Urinary bladder (tissue), 4 donors: Measurements from ENCODE around the gene KCNMA1. TPM values are rescaled to one million over a fixed set of nuclear protein-coding genes. Genes with fewer than 3 reads are reported as not detected.

Experiments
- DNase-seq: peaks from one replicate; pipeline ENCODE4 v3.0.0-alpha.2; 2015; ENCODE audit errors: extremely low spot score
- H3K27ac ChIP-seq: one replicate; pipeline ENCODE4 v1.5.1; 2013; ENCODE audit warnings: low read depth, mild to moderate bottlenecking, moderate library complexity
- H3K36me3 ChIP-seq: one replicate; pipeline ENCODE4 v1.6.1; 2013; ENCODE audit warnings: mild to moderate bottlenecking, moderate library complexity; ENCODE audit not compliant: insufficient read depth
- H3K4me1 ChIP-seq: one replicate; pipeline ENCODE4 v1.6.1; 2013; ENCODE audit warnings: mild to moderate bottlenecking, moderate library complexity; ENCODE audit not compliant: insufficient read depth
- H3K4me3 ChIP-seq: one replicate; pipeline ENCODE4 v1.5.1; 2013; ENCODE audit warnings: low read depth, low read length
- WGBS: extraction: QIAGEN DNeasy Blood & Tissue Kit; methylation state at CpG from one replicate; pipeline ENCODE4 v1.1.7; 2013; 5-methylcytosine and 5-hydroxymethylcytosine counted together
- polyA plus RNA-seq: library from polyadenylated mRNA; stranded (reverse); fragments of 200-250 nt; gene quantifications from one replicate; pipeline ENCODE4 v1.2.3, GENCODE V29; 2013
- total RNA-seq: library from RNA; depleted of rRNA; stranded (reverse); fragments of >200 nt; gene quantifications from one replicate; pipeline ENCODE4 v1.2.3, GENCODE V29; 2014
- donor health status: healthy with polysubstance abuse.
- donor health status: healthy.

Gene KCNMA1
- total and polyA plus RNA-seq, 2 donors: 105 to 107 TPM

- no peak overlapping the region for H3K4me3 ChIP-seq
- 88% methylated on average over 8 of the region's 8 CpGs for WGBS
- H3K4me1 ChIP-seq: no peaks in the 10 kb centered on the region
- no peak overlapping the region for H3K27ac ChIP-seq
- DNase-seq: no peak
- no peaks in the 10 kb centered on the region for H3K36me3 ChIP-seq
These were observed 12.0 kb upstream of the KCNMA1 start for GRCh38 chr10:77649333-77650331.

- peak; percentile 45 for DNase-seq
- Histone ChIP-seq H3K4me3 (no peak overlapping the region), H3K36me3 (no peaks in the 10 kb centered on the region), H3K27ac (no peak overlapping the region), H3K4me1 (no peaks in the 10 kb centered on the region)
- WGBS: 74% methylated on average over 1 of the region's 1 CpG
These were observed 10.9 kb upstream of the KCNMA1 start for GRCh38 chr10:77648472-77648871.

GRCh38 chr10:77647543-77648293, 10.1 kb upstream of the KCNMA1 start:
- no peak for DNase-seq
- 91% methylated on average over 4 of the region's 4 CpGs for WGBS
- H3K27ac ChIP-seq: no peak overlapping the region
- no peaks in the 10 kb centered on the region for H3K36me3 ChIP-seq
- no peaks in the 10 kb centered on the region for H3K4me1 ChIP-seq
- no peak overlapping the region for H3K4me3 ChIP-seq

- no peaks in the 10 kb centered on the region for H3K36me3 ChIP-seq
- WGBS: 96% methylated on average over 4 of the region's 4 CpGs
These were observed 7.1 kb upstream of the KCNMA1 start for GRCh38 chr10:77644557-77645243.

GRCh38 chr10:77643795-77644468, 6.3 kb upstream of the KCNMA1 start:
- Histone ChIP-seq H3K4me1 (no peaks in the 10 kb centered on the region), H3K4me3 (no peak overlapping the region), H3K27ac (no peak overlapping the region), H3K36me3 (no peaks in the 10 kb centered on the region)
- DNase-seq: no peak
- WGBS: 46% methylated on average over 6 of the region's 6 CpGs

More at GRCh38 chr10:77644557-77645243, 7.1 kb upstream of the KCNMA1 start:
- DNase-seq: no peak
- Histone ChIP-seq H3K4me1 (no peaks in the 10 kb centered on the region), H3K27ac (no peak overlapping the region), H3K4me3 (no peak overlapping the region)

- Histone ChIP-seq H3K4me3 (no peak overlapping the region), H3K4me1 (no peaks in the 10 kb centered on the region), H3K36me3 (no peaks in the 10 kb centered on the region), H3K27ac (no peak overlapping the region)
- WGBS: under 1% methylated on average over 5 of the region's 5 CpGs
- DNase-seq: peak; percentile 84
These were observed 4.3 kb upstream of the KCNMA1 start for GRCh38 chr10:77641788-77642397.

GRCh38 chr10:77641344-77641743, 3.7 kb upstream of the KCNMA1 start:
- no peak for DNase-seq
- Histone ChIP-seq H3K36me3 (no peaks in the 10 kb centered on the region), H3K27ac (no peak overlapping the region), H3K4me3 (no peak overlapping the region), H3K4me1 (no peaks in the 10 kb centered on the region)
- WGBS: 52% methylated on average over 1 of the region's 1 CpG

GRCh38 chr10:77640167-77640566, 2.6 kb upstream of the KCNMA1 start:
- no peak for DNase-seq
- WGBS: 64% methylated on average over 3 of the region's 3 CpGs
- no peaks in the 10 kb centered on the region for H3K36me3 ChIP-seq
- H3K4me3 ChIP-seq: no peak overlapping the region
- no peak overlapping the region for H3K27ac ChIP-seq
- H3K4me1 ChIP-seq: no peaks in the 10 kb centered on the region

GRCh38 chr10:77639756-77640155, 2.1 kb upstream of the KCNMA1 start:
- Histone ChIP-seq H3K36me3 (no peaks in the 10 kb centered on the region), H3K4me1 (no peaks in the 10 kb centered on the region), H3K27ac (no peak overlapping the region), H3K4me3 (no peak overlapping the region)
- 67% methylated on average over 3 of the region's 3 CpGs for WGBS
- DNase-seq: no peak

GRCh38 chr10:77638321-77639101, 903 bp upstream of the KCNMA1 start:
- 4% methylated on average over 56 of the region's 56 CpGs for WGBS
- DNase-seq: no peak
- H3K36me3 ChIP-seq: no peaks in the 10 kb centered on the region
- H3K4me1 ChIP-seq: no peaks in the 10 kb centered on the region
- H3K4me3 ChIP-seq: peak overlapping the region; percentile 70
- H3K27ac ChIP-seq: no peak overlapping the region

GRCh38 chr10:77636967-77637531, 559 bp downstream of the KCNMA1 start:
- no peak overlapping the region for H3K27ac ChIP-seq
- DNase-seq: no peak
- H3K36me3 ChIP-seq: no peaks in the 10 kb centered on the region
- no peaks in the 10 kb centered on the region for H3K4me1 ChIP-seq
- WGBS: 1% methylated on average over 53 of the region's 53 CpGs
- H3K4me3 ChIP-seq: peak overlapping the region; percentile 70
